HL-60/S4 (cell line): ENCODE data around the gene AADACL4.
"Not testable (repeated sequence)": the region's sequence is repeated elsewhere in the genome, so short reads cannot be mapped to it uniquely, and the experiment has no call there.

Source experiments
- in situ Hi-C: fragments of 300-500 bp; cut with MboI; formaldehyde crosslinking; loops from 2 replicates; pipeline ENCODE4 v1.14.3; 2022; ENCODE audit warnings: low sequenced_read_pairs

AADACL4 gene

GRCh38 chr1:12656575-12656974, 12.7 kb downstream of the AADACL4 start:
- in situ Hi-C loops = no loop called here

GRCh38 chr1:12657060-12657884, 13.4 kb downstream of the AADACL4 start:
- in situ Hi-C loops = no loop called here

- in situ Hi-C loops = not testable (repeated sequence)
Measured at GRCh38 chr1:12657885-12658512, 14.1 kb downstream of the AADACL4 start.

DNA sequence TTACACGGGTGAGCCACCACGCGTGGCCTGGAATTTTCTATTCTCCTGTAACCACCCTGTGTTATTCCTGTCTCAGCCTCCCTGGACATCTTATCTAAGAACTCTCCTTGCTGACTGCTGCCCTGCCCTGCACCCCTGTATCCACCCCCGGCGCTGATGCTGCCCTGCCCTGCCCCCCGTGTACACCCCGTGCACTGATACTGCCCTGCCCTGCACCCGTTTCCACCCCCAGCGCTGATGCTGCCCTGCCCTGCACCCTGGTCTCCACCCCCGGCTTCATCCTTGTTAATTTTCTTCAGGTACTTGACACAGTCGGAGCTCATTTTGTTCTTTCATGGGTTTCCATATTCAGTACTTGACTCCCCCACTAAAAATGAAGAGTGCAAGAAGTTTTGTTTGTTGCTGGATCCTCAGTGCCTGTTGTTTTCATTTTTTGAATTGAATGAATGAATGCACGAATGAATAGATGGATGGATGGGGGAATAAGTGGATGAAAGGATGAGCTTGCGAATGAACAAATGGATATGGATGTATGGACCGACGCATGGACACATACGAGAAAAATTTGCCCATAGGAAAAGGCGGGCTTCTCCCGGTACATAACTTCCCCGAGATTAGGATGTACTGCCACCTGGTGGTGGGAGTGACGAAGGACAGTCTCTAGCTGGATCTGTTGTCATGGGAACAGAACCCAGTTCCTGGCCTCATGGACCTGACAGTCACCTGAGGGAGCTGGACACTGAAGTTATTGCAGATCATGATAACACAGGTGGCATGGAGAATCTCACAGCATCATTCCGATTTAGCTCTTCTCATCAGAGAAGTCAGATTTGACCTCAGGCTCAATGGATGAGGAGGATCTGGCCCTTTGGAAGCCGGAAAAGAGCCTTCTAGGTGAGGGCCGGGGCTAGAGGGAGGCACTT, 14.9 kb downstream of the AADACL4 start:
- in situ Hi-C loops = no loop called here

GRCh38 chr1:12661606-12662219, 17.8 kb downstream of the AADACL4 start:
- in situ Hi-C loops = no loop called here

DNA sequence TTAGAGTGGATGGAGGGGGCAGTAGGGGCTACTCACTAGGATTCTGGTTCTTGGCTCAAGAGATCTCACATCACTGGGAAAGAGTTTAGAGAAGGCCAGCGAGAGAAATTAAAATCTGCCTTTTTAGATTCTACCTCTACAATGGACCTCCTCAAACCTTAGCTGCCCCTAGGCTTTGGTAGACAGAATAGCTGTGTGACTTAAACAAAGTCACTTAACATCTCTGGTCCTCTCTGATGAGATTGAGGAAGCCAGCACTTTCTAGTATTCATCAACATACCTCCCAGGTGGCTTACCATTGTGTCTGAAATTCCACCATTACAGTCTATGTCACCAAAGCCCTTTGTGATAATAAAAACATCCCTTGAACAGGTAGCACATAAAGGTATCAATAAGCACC, 18.7 kb downstream of the AADACL4 start:
- in situ Hi-C loops = no loop called here

DNA sequence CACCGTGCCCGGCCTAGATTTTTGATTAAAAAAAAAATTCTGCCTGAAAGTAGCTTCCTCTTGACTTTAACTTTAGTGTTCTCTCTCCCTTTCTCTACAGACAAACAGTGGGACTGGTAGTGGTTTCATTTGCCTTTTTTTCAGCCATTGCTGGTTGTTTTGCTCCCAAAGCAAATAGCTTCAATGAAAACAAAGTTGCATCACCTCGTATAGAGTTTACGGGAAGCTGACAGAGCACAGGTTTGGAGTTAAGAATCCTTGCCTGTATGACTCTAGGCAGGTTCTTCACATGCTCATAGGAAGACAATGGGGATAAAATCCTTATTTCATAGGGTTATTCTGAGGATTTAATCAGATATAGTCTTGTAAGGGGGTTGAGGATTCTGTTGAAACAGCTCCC, 21.6 kb downstream of the AADACL4 start:
- in situ Hi-C loops = no loop called here

DNA sequence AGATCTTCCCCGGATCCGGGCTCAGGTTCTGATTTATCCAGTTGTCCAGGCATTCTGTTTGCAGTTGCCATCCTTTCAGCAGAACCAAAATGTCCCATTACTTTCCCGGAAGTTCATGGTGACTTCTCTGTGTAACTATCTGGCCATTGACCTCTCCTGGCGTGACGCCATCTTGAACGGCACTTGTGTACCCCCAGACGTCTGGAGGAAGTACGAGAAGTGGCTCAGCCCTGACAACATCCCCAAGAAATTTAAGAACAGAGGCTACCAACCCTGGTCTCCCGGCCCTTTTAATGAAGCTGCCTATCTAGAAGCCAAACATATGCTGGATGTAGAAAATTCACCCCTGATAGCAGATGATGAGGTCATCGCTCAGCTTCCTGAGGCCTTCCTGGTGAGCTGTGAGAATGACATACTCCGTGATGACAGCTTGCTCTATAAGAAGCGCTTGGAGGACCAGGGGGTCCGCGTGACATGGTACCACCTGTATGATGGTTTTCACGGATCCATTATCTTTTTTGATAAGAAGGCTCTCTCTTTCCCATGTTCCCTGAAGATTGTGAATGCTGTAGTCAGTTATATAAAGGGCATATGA, 22.4 kb downstream of the AADACL4 start:
- in situ Hi-C loops = no loop called here

GRCh38 chr1:12669529-12670068, 25.7 kb downstream of the AADACL4 start:
- in situ Hi-C loops = no loop called here

DNA sequence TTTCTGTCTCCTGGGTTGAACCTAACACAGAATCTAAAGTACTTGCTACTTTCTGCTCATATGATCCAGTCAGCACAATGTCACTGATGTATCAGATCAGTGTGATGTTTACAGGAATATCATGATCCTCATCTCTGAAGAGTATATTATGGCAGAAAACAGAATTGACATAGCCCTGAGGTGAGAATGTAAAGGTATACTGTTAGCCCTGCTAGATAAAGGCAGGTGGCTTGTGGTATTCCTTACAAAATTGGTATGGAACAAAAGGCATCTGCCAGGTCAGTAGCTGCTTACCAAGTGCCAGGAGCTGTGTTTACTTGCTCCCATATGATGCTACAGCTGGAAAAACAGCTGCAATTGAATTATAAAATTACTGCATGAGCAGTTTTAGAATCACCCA, 30.5 kb downstream of the AADACL4 start:
- in situ Hi-C loops = no loop called here

DNA sequence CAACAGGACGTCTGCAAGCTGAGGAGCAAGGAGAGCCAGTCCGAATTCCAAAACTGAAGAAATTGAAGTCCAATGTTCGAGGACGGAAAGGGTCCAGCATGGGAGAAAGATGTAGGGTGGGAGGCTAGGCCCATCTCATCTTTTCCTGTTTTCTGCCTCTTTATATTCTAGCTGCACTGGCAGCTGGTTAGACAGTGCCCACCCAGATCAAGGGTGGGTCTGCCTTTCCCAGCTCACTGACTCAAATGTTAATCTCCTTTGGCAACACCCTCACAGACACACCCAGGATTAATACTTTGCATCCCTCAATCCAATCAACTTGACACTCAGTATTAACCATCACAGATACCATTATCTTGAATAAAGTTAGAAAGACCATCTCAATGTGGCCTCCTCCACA, 32.2 kb downstream of the AADACL4 start:
- in situ Hi-C loops = not testable (repeated sequence)

- in situ Hi-C loops = no loop called here
Measured at GRCh38 chr1:12677565-12677964, 33.7 kb downstream of the AADACL4 start.

DNA sequence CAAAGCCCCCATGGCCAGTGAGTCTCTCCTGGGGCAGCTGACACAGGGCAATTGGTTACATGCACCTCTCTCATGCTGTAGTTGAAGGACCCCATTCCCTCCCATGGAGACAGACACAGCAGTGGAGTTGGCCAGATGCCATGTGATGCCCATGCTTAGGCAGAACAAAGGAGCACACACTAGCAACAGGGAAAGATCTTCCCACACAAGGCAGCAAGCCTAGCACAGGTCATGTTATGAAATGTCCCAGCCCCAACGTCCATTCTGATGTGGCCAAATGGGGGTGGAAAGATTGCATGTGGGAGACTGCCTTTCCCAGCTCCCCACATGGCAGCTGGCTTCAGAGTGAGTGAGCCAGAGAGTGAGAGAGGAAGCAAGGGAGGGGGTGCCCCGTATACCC, 34.5 kb downstream of the AADACL4 start:
- in situ Hi-C loops = no loop called here

GRCh38 chr1:12678820-12679219, 34.9 kb downstream of the AADACL4 start:
- in situ Hi-C loops = no loop called here

DNA sequence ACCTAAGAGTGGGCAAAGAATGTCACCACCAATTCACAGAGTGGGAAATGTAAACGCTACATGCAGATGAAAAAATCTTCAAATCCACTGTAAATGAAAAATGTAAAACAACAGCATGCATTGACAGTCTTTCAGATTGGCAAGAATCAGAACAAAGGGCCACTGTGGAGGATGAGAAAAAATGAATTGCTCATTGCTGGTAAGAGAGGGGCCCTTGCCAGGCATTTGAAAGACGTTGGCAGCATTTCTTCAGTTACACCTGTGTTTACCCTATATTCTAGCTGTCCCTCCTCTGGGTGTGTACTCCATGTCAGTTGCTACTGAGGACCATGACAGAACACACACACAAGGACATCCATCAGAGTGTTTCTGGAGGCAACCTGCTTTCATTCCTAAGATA, 46.3 kb downstream of the AADACL4 start:
- in situ Hi-C loops = no loop called here

DNA sequence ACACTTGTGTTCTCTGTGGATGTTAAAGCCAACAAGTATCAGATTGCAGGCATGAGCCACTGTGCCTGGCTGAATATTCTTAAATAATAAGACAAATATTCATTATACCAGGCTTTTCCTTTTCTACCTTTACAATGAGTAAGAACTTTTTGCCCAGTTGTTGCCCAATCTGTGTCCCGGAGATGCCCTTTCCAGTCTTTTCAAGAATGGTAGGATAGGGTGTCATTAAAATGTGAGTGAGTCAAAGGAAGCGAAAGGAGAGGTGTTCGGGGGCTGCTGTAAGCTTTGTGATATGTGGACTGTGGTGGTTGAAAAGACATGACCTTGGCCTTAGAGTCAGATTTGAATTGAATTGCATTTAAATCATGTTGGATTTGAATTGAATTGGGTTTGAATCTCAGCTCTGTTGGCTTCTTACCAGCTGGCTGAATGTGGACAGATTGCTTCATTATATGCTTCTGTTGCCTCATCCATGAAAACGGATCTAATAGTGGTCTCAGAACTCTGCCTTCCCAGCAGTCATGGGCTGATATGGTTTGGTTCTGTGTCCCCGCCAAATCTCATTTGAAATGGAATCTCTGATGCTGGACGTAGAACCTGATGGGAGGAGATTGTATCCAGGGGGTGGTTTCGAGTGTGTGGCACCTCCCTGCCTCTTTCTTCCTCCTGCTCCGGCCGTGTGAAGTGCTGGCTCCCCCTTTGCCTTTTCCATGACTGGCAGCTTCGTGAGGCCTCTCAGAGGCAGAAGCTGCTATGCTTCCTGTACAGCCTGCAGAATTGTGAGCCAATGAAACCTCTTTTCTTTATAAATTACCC, 49.3 kb downstream of the AADACL4 start:
- in situ Hi-C loops = no loop called here

DNA sequence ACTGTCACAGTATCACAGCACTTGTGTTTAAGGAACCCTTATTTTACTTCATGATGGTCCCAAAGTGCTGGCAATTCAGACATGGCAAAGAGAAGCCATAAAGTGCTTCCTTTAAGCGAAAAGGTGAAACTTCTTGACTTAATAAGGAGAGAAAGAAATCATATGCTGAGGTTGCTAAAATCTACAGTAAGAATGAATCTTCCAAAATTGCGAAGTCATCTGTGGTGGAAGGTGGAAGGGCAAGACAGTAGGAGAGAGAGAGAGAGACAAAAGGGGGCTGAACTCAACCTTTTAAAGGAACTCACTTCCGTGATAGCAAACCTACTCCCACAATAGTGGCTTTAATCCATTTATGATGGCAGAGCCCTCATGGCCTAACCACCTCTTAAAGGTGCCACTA, 52.8 kb downstream of the AADACL4 start:
- in situ Hi-C loops = no loop called here

DNA sequence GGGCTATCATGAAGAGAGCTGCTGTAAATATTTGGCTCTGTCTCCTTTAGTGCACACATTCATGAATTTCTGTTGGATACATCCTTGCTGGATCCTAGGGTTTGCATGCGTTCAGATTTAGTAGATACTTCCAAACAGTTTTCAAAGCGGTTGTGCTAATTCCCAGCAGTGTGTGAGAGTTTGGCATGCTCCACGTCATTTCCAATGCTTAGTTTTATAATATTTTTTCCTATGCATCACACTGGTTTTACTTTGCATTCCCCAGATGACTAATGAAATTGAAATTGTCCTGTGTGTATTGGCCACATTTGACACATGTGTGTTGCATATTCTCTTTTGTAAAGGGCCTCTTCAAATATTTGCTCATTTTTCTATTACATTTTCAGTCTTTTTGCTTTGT, 53.5 kb downstream of the AADACL4 start:
- in situ Hi-C loops = no loop called here

GRCh38 chr1:12703821-12704451, 60.1 kb downstream of the AADACL4 start:
- in situ Hi-C loops = no loop called here
